BLaER1 treated with 17β-estradiol and CSF1 and Interleukin-3, amounts not matched to agents 10 nM and 100 nM (cell line): ENCODE data around the gene PIKFYVE.
"Not testable (repeated sequence)": the region's sequence is repeated elsewhere in the genome, so short reads cannot be mapped to it uniquely, and the experiment has no call there.

Source experiments
- H3K27ac ChIP-seq, 11 experiments: shearing (Covaris generic); formaldehyde crosslinking; 2 replicates each; pipeline ENCODE4 v1.8.1; 2022
- H3K27me3 ChIP-seq, 11 experiments: shearing (Covaris generic); formaldehyde crosslinking; 2 replicates each; pipeline ENCODE4 v1.8.1; 2022
- H3K36me3 ChIP-seq, 11 experiments: shearing (Covaris generic); formaldehyde crosslinking; 2 replicates each; pipeline ENCODE4 v1.8.1; 2022
- H3K4me1 ChIP-seq, 10 experiments: shearing (Covaris generic); formaldehyde crosslinking; 2 replicates each; pipeline ENCODE4 v1.8.1; 2022
- H3K4me2 ChIP-seq, 11 experiments: shearing (Covaris generic); formaldehyde crosslinking; 2 replicates each; pipeline ENCODE4 v1.8.1; 2022
- H3K4me3 ChIP-seq, 10 experiments: shearing (Covaris generic); formaldehyde crosslinking; 2 replicates each; pipeline ENCODE4 v1.8.1; 2022
- H3K9ac ChIP-seq, 11 experiments: shearing (Covaris generic); formaldehyde crosslinking; 2 replicates each; pipeline ENCODE4 v1.8.1; 2022
- H3K9me3 ChIP-seq, 11 experiments: shearing (Covaris generic); formaldehyde crosslinking; replicated peaks in 1 of 11; 2 replicates each; pipeline ENCODE4 v1.8.1; 2022
- H4K20me1 ChIP-seq, 11 experiments: shearing (Covaris generic); formaldehyde crosslinking; 2 replicates each; pipeline ENCODE4 v1.8.1; 2022
- Cebpa-rat ChIP-seq, 11 experiments: shearing (Covaris generic); IDR thresholded peaks; 2 replicates each; pipeline ENCODE4 v1.8.1; 2022

The PIKFYVE gene

DNA sequence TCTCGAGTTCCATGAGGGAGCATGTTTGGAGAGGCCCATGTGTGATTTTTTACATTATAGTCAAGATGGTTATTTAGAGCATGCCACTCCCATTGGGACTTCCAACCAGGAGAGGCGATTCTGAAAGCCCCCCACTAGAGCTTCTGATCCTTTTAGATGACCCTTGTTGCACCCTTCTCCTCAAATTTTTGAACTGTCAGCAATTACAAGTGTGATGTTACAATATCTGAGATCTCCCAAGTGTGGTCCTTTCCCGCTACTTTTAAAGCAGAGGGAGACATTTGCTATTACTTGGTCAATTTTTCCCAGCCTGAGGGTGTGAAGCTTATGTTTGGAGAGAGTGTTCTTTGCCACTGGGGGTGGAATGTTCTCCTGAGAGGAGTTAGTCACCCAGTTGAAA is 123.9 kb downstream of the PIKFYVE start:
- no peaks in the 10 kb centered on the region for H4K20me1 ChIP-seq
- no peaks in the 10 kb centered on the region for H3K27me3 ChIP-seq
- H3K9me3 ChIP-seq, result peaks cover 18 to 27% (median 23%) of the 10 kb centered on the region in 11 experiments
- H3K4me2 ChIP-seq, result no peak overlapping the region
- 0 out of 22 replicates have a peak, but pooled peaks cover 0 to 7% (median 0%) of the 10 kb centered on the region in 11 experiments for H3K36me3 ChIP-seq
- no peak for TF ChIP-seq Cebpa-rat (IDR thresholded peaks at IDR 0.05)
- peaks cover 0 to 6% (median 0%) of the 10 kb centered on the region in 10 experiments; a peak in 2 of 20 replicates for H3K4me1 ChIP-seq
- no peak overlapping the region for H3K9ac ChIP-seq
- no peak overlapping the region for H3K27ac ChIP-seq
- H3K4me3 ChIP-seq, result no peak overlapping the region

- Histone ChIP-seq H3K9ac (no peak overlapping the region), H3K27ac (no peak overlapping the region), H3K9me3 (peaks cover 18 to 34% (median 26%) of the 10 kb centered on the region in 11 experiments), H3K4me2 (no peak overlapping the region), H3K27me3 (no peaks in the 10 kb centered on the region), H3K36me3 (0 out of 22 replicates have a peak, but pooled peaks cover 0 to 7% (median 0%) of the 10 kb centered on the region in 11 experiments), H3K4me1 (no peaks in the 10 kb centered on the region), H3K4me3 (no peak overlapping the region), H4K20me1 (no peaks in the 10 kb centered on the region)
- no peak for TF ChIP-seq Cebpa-rat (IDR thresholded peaks at IDR 0.05)
These were observed 126.2 kb downstream of the PIKFYVE start for GRCh38 chr2:208392300-208392699.

GRCh38 chr2:208396796-208397195 is 130.7 kb downstream of the PIKFYVE start:
- H3K9me3 ChIP-seq, result peaks cover 18 to 34% (median 26%) of the 10 kb centered on the region in 11 experiments
- not testable (repeated sequence) for H3K4me3 ChIP-seq, H3K27me3 ChIP-seq, H3K27ac ChIP-seq, H4K20me1 ChIP-seq, H3K9ac ChIP-seq, H3K4me2 ChIP-seq, H3K4me1 ChIP-seq, H3K36me3 ChIP-seq

DNA sequence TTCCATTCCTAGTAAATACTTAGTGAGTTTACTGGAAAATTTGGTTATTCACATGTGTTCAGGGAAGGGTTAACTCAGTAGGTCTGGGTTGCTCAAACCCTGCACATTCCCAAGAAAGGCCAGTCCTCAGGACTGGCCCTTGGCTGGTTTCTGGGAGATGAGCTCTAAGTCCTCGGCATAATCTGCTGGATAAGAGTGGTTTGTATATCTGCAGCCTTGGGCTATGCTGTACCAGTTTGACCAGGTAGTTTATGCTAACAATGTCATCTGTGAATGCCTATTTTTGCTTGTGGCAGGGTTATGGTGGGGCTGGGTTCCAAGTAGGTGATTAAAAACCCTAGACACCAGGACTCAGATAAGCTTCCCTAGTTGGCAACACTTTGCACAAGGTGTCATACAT is 133.1 kb downstream of the PIKFYVE start:
- Histone ChIP-seq H3K9ac (no peak overlapping the region), H3K9me3 (peaks cover 6 to 15% (median 10%) of the 10 kb centered on the region in 11 experiments), H3K4me3 (no peak overlapping the region), H3K36me3 (0 out of 22 replicates have a peak, but pooled peaks cover 0 to under 1% (median 0%) of the 10 kb centered on the region in 11 experiments), H3K4me2 (no peak overlapping the region), H4K20me1 (no peaks in the 10 kb centered on the region), H3K4me1 (no peaks in the 10 kb centered on the region), H3K27ac (no peak overlapping the region), H3K27me3 (no peaks in the 10 kb centered on the region)
- no peak for TF ChIP-seq Cebpa-rat (IDR thresholded peaks at IDR 0.05)

DNA sequence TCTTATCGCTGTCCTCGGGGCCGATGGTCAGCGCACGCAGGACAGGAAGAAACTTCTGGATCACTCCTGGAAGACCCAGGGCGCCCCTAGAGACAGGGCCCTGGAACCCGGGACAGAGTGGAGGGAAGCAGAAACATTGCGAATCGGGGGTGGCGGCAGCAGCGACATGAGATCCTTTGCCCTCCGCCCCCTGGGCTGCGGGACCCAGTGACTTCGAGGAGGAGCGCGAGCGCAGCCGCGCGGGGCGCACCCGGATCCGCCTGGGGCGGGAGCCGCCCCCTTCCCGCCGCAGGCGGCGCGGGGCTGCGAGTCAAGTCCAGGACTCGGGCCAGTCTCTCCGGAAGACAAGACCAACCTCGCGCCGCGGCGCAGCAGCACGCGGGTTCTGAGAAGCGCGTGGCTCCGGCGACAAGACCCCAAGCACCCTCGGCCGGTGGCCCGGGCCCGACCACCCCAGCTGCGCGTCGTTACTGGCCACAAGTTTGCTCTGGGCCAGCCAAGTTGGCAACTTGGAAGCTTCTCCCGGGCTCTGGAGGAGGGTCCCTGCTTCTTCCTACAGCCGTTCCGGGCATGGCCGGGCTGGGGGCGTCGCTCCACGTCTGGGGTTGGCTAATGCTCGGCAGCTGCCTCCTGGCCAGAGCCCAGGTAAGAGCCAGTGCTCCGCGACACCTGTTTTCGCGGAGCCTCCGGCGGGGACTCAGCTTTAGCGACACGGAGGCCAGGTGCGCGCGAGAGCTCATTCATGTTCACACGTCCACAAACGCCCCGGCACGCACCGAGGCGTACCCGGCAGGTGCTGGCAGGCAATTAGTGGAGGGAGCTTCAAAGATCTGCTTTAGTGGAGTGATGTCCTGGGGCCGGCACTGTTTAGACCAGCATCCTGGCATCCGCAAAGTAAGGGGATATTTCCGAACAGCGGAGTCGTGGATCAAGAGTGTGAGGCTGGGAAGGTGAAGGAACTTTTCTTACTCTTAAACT is 140.7 kb downstream of the PIKFYVE start, which contains the start of gene PTH2R:
Gene PTH2R, plus strand, starts transcription at position 319 of the 978 bp plus-strand sequence. Its CDS starts 252 bp downstream, at position 571.
- no peak within 1 kb of the TSS for H3K4me3 ChIP-seq
- no peak for TF ChIP-seq Cebpa-rat (IDR thresholded peaks at IDR 0.05)
- H3K27ac ChIP-seq, result no peak within 1 kb of the TSS
- peaks cover 8 to 11% (median 10%) of the 10 kb centered on the region in 11 experiments; a peak in 18 of 22 replicates for H3K9me3 ChIP-seq
- H3K4me2 ChIP-seq, result no peak within 1 kb of the TSS
- H4K20me1 ChIP-seq, result no peaks in the 10 kb centered on the region
- H3K27me3 ChIP-seq, result no peaks in the 10 kb centered on the region
- H3K36me3 ChIP-seq, result no peaks in the 10 kb centered on the region
- H3K9ac ChIP-seq, result no peak within 1 kb of the TSS
- 0 out of 20 replicates have a peak, but pooled peaks cover 0 to 3% (median 0%) of the 10 kb centered on the region in 10 experiments for H3K4me1 ChIP-seq

GRCh38 chr2:208407667-208408066 is 141.6 kb downstream of the PIKFYVE start:
- no peak overlapping the region for H3K9ac ChIP-seq
- peaks cover 8 to 11% (median 10%) of the 10 kb centered on the region in 11 experiments; a peak in 18 of 22 replicates for H3K9me3 ChIP-seq
- no peak overlapping the region for H3K27ac ChIP-seq
- H3K4me2 ChIP-seq, result no peak overlapping the region
- H3K4me3 ChIP-seq, result no peak overlapping the region
- 0 out of 20 replicates have a peak, but pooled peaks cover 0 to 3% (median 0%) of the 10 kb centered on the region in 10 experiments for H3K4me1 ChIP-seq
- no peaks in the 10 kb centered on the region for H3K36me3 ChIP-seq
- H4K20me1 ChIP-seq, result no peaks in the 10 kb centered on the region
- H3K27me3 ChIP-seq, result no peaks in the 10 kb centered on the region
- TF ChIP-seq Cebpa-rat (IDR thresholded peaks at IDR 0.05), result no peak
